GM21360 (cell line): ENCODE results near the gene UBXN7.
A peak's percentile ranks its signal among the peaks of the same experiment; 100 is the strongest.
"Not testable (repeated sequence)": the region's sequence is repeated elsewhere in the genome, so short reads cannot be mapped to it uniquely, and the experiment has no call there.

ENCODE experiments used
- ATAC-seq: cut with Tn5 transposase; IDR thresholded peaks from one replicate; pipeline ENCODE4 v1.9.1; 2021; ENCODE audit warnings: mild to moderate bottlenecking, moderate library complexity; ENCODE audit not compliant: unreplicated experiment

Gene UBXN7

DNA sequence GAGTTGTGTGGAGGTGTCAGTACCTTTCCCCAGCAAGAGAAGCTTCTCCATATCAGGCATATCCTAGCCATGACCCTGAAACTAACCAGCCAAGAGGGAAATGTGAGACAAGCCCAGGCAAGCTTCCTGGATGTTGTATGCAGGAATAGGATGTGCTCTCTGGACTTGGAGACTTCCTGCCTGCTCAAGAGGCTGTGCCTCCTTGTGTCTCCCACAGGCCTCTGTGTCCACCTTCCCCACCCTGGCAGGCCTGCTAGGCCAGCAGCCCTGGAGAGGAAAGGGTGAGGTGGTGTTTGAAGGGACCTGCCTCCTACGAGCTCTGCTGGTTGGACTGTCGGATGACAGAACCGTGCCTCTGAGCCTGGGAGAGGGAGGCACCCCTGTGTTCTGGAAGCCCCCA lies 112.1 kb downstream of the UBXN7 start:
- no peak for ATAC-seq

DNA sequence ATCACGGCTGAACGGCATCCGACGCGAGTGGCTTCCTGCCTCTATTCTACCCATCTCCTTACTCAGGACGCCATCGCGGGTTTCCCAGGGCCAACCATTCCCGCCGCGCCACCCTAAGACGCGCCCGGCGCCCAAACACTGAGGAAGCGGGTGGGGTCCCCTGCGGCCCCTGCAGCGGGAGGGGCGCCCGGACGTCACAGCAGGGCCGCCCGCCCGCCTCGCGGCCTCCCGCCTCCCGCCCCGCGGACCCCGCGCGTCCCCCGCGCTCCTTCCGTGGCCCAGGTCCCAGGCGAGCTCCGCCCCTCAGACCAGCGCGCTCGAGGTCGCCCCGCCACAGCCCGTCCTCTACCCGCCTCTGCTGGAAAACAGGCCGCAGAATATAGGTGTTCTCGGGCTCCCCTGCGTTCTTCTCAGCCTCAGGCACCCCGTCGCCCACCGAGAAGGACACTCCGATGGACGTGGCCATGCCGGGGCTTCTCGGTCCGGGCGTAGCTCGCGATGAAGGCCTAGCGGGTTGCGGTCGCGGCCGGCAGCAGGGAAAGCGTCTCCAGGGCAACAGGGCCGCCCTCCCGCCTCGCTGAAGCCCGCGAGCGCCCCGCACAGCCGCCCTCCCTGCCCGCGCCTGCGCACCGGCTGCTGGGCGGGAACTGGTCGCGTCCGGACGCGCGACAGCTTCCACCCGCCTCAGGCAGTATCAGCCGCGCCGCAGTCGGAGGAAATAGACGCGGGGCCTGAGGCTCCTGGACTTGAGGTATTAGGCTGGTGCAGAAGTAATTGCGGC lies 114.3 kb downstream of the UBXN7 start, which contains the start of gene DYNLT2B:
Gene DYNLT2B (minus strand): TSS at position 554 of the 781 bp plus-strand sequence. CDS start 88 bp downstream, at position 466.
- peak; percentile 85 for ATAC-seq

DNA sequence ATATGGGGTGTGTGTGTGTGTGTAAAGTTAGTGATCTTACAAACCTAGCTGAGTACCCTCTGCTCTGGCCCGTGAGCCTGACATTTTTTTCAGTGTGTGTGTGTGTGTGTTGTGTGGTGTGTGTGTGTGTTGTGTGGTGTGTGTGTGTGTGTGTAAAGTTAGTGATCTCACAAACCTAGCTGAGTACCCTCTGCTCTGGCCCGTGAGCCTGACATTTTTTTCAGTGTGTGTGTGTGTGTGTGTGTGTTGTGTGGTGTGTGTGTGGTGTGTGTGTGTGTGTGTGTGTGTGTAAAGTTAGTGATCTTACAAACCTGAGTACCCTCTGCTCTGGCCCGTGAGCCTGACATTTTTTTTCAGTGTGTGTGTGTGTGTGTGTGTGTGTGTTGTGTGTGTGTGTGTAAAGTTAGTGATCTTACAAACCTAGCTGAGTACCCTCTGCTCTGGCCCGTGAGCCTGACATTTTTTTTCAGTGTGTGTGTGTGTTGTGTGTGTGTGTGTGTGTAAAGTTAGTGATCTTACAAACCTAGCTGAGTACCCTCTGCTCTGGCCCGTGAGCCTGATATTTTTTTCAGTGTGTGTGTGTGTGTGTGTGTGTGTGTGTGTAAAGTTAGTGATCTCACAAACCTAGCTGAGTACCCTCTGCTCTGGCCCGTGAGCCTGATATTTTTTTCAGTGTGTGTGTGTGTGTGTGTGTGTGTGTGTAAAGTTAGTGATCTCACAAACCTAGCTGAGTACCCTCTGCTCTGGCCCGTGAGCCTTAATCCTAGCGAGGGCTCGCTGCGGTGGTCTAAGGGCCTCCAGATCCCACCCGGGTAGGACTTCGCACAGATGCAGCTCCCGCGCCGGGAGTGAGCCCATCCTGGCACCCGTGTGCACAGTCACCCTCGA lies 115.2 kb downstream of the UBXN7 start:
- ATAC-seq = peak; percentile 31

DNA sequence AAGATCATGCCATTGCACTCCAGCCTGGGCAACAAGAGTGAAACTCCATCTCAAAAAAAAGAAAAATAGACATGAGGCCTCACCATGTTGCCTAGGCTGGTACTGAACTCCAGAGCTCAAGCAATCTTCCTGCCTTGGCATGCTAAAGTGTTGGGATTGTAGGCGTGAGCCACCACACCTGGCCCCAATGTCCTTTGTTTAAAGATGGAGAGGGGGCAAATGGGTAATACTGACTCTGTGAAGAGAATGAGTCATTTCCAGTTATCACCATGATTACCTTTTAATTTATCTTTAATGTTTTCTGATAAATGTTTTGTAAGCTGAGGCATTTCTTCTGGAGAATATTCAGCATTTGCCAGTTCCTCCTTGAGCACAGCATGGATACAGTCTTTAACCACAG lies 116.4 kb downstream of the UBXN7 start:
- ATAC-seq = no peak

DNA sequence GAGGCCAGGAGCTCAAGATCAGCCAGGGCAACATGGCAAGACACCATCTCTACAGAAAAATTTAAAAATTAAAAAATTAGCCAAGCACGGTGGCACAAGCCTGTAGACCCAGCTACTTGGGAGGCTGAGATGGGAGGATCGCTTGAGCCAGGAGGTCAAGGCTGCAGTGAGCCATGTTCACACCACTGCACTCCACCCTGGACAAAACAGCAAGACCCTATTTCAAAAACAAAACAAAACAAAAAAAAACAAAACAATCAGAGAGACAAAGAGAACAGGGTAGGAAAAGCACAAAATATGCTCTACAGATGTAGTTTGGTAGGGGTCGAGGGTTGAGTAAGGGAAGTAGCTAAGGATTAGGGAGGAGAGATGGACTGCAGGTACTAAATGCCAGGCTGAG lies 117.6 kb downstream of the UBXN7 start:
- ATAC-seq = no peak

DNA sequence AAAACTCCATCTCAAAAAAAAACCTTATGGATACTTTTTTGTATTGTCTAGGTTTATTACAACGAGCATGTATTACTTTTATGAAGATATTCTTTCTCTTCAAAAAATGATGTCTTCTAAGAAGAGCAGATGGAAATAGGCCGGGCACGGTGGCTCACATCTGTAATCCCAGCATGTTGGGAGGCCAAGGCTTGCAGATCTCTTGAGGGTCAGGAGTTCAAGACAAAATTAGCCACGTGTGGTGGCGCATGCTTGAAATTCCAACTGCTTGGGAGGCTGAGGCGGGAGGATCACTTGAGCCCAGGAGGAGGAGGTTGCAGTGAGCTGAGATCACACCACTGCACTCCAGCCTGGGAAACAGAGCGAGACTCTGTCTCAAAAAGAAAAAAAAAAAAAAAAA lies 118.1 kb downstream of the UBXN7 start:
- not testable (repeated sequence) for ATAC-seq

DNA sequence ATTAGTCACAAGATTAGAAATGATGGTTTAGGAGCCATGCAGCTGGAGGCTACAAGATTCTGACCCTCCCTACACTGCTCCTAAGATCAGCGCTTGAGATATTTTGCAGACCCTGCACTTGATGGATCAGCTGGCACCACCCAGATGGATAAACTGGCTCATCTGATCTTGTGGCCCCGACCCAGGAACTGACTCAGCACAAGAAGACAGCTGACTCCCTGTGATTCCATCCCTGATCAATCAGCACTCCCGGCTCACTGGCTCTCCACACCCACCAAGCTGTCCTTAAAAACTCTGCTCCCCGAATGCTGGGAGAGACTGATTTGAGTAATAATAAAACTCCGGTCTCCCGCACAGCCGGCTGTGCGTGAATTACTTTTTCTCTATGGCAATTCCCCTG lies 129.3 kb downstream of the UBXN7 start:
- ATAC-seq = not testable (repeated sequence)

DNA sequence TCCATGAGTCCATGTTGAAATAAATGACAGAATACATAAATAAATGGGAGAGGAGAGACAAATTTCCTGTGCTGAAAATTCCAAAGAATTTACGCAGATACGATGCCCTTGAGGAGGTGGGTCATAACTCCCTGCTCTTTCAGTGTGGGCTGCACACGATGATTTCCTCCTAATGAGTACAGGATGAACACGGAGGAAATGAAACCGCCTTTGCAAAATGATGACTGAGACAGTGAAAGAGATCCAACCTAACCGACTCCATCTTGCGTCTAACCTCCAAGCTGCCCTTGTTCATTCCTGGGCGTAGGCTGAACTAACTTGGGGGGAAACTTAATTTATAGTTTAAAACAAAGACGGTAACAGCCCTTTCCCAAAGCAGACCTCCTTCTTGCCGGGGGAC lies 129.7 kb downstream of the UBXN7 start:
- ATAC-seq = not testable (repeated sequence)

DNA sequence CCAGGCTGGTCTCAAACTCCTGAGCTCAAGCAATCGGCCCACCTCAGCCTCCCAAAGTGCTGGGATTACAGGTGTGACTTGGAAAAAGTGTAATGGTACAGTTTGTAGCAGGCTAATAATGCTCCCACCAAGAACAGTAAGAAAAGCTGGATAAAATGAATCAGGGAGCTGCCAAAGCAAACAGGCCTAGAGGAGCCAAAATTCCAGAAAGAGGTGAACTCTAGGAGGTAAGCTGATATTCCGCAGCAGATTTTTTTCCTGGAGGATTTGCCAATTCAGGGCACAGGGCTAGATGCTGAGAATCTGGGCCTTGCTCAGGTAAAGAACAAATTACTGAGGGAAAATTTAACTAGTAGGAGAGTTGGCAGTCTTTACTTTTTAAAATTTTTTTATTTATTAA lies 133.7 kb downstream of the UBXN7 start:
- no peak for ATAC-seq
